ENCODE measurements around the gene FANCF.

DNA sequence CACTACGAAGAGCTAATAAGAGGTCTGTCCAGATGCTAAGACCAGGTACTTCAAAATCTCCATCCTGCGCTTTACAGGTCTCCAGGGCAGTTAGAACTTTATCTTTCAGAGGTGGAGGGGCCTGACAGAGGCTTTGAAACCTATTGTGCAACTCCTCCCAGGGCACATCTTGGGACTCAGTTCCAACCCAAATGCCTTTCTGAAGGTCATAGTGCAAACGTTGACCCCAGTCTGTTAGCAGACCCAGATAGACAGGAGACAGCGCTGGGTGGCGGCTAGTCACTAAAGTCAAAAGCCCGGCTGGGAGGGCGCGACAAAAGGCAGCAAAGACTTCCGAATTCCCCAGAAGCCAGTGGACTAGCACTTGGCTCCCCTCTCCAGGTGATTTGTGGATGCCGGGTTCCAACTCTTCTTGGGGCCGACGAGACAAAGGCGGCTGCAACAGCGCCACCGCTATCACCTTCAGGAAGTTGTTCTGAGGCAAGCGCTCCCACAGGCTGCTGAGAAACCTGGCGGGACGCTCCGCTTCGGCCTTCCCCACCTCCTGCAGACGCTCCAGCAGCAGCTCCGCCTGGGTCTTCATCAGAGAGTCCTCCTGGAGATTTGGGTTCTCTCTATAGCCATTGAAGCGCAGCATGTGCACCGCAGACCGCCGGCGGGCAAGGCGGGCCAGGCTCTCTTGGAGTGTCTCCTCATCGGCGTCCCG, 728 bp downstream of the FANCF start:
- TF ChIP-seq, protein P1, sequence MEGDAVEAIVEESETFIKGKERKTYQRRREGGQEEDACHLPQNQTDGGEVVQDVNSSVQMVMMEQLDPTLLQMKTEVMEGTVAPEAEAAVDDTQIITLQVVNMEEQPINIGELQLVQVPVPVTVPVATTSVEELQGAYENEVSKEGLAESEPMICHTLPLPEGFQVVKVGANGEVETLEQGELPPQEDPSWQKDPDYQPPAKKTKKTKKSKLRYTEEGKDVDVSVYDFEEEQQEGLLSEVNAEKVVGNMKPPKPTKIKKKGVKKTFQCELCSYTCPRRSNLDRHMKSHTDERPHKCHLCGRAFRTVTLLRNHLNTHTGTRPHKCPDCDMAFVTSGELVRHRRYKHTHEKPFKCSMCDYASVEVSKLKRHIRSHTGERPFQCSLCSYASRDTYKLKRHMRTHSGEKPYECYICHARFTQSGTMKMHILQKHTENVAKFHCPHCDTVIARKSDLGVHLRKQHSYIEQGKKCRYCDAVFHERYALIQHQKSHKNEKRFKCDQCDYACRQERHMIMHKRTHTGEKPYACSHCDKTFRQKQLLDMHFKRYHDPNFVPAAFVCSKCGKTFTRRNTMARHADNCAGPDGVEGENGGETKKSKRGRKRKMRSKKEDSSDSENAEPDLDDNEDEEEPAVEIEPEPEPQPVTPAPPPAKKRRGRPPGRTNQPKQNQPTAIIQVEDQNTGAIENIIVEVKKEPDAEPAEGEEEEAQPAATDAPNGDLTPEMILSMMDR (IDR thresholded peaks at IDR 0.05; ENCODE audit: low read length), result peak; percentile 61
- TF ChIP-seq EZH2 (optimal IDR thresholded peaks at IDR 0.05; ENCODE audit: low read depth, low read length) (no peak), EZH2phosphoT487 (IDR thresholded peaks at IDR 0.05; ENCODE audit: low read length) (no peak)

Measured in MM.1S (cell line).